Tibial artery (tissue), 4 donors: ENCODE results near the gene MT2A.

Source experiments
- DNase-seq, 2 donors: peaks; one replicate each; pipeline ENCODE4 v3.0.0-alpha.2; 2019
- H3K27ac ChIP-seq, 2 donors: fragments of 200-600 bp; sonication (generic) in 1 of 2; 1 replicate in 1 of 2; 2 replicates in 1 of 2; pipeline ENCODE4 v1.5.1; 2018 to 2019; ENCODE audit warnings: mild to moderate bottlenecking in 1 of 2
- H3K27me3 ChIP-seq, 2 donors: fragments of 200-600 bp; sonication (generic) in 1 of 2; one replicate each; pipeline versions ENCODE4 v1.5.1 to v1.6.0; 2016 to 2019
- H3K36me3 ChIP-seq, 3 donors: fragments of 200-600 bp; sonication (generic) in 2 of 3; one replicate each; pipeline ENCODE4 v1.5.1; 2016 to 2019; ENCODE audit warnings: mild to moderate bottlenecking in 2 of 3
- H3K4me1 ChIP-seq, 4 donors: fragments of 200-600 bp; sonication (generic) in 2 of 4; 1 replicate in 3 of 4; 2 replicates in 1 of 4; pipeline ENCODE4 v1.5.1; 2016 to 2019
- H3K4me3 ChIP-seq, 2 donors: fragments of 200-600 bp; sonication (generic) in 1 of 2; 1 replicate in 1 of 2; 2 replicates in 1 of 2; pipeline ENCODE4 v1.5.1; 2018 to 2019; ENCODE audit warnings: mild to moderate bottlenecking in 2 of 2
- H3K9me3 ChIP-seq, 3 donors: fragments of 200-600 bp; sonication (generic) in 1 of 3; one replicate each; pipeline ENCODE4 v1.5.1; 2016 to 2019
- intact Hi-C: fragments of 100-400 bp; cut with DNase I; formaldehyde crosslinking; loops from one replicate; pipeline ENCODE4 v1.15.0; 2023; ENCODE audit warnings: low total_unique reads
- TF ChIP-seq, protein P1 (sequence below), 2 experiments: fragments of 200-600 bp in 1 of 2; fragments of 450-650 bp in 1 of 2; IDR thresholded peaks; one replicate each; pipeline ENCODE4 v1.5.1; 2017 to 2019; ENCODE audit warnings: antibody characterized with exemption in 2 of 2, mild to moderate bottlenecking in 1 of 2, moderate library complexity in 1 of 2

The MT2A gene

DNA sequence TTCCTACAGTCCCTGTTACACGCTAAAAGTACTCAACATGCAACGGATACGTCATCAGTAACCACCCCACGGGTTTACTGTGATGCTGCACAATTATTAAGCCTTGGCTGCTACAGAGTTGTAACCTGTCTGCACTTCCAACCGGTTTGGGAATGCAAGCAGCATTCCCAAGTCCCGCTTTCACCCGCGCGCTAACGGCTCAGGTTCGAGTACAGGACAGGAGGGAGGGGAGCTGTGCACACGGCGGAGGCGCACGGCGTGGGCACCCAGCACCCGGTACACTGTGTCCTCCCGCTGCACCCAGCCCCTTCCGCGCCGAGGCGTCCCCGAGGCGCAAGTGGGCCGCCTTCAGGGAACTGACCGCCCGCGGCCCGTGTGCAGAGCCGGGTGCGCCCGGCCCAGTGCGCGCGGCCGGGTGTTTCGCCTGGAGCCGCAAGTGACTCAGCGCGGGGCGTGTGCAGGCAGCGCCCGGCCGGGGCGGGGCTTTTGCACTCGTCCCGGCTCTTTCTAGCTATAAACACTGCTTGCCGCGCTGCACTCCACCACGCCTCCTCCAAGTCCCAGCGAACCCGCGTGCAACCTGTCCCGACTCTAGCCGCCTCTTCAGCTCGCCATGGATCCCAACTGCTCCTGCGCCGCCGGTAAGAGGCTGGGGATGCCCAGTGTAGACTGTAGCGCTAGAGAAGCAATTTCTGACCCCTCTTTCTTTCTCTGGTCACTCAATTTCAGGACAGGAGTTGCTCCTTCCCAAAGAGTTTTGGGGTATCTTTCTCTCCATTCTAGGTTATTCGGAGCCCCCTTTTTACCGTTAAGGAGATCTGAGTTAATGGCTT, at the start of gene MT2A:
MT2A (plus strand) TSS at position 542 of the 833 bp plus-strand sequence; CDS start at position 614, 72 bp downstream.
- no peaks in the 10 kb centered on the region for H3K27me3 ChIP-seq
- H3K4me1 ChIP-seq, result peaks cover 0 to 56% (median 47%) of the 10 kb centered on the region in 4 donors
- H3K4me3 ChIP-seq, result peak within 1 kb of the TSS; percentile 65 to 76
- intact Hi-C loops, result loop anchor here (5.0 kb wide), 2 partner anchors 34 to 74 kb away; partner anchors contain the start of gene MT1X
- peak within 1 kb of the TSS; percentile 83 to 85 for H3K27ac ChIP-seq
- H3K36me3 ChIP-seq, result no peaks in the 10 kb centered on the region
- peak; percentile 97 to 98 for DNase-seq
- TF ChIP-seq, protein P1, sequence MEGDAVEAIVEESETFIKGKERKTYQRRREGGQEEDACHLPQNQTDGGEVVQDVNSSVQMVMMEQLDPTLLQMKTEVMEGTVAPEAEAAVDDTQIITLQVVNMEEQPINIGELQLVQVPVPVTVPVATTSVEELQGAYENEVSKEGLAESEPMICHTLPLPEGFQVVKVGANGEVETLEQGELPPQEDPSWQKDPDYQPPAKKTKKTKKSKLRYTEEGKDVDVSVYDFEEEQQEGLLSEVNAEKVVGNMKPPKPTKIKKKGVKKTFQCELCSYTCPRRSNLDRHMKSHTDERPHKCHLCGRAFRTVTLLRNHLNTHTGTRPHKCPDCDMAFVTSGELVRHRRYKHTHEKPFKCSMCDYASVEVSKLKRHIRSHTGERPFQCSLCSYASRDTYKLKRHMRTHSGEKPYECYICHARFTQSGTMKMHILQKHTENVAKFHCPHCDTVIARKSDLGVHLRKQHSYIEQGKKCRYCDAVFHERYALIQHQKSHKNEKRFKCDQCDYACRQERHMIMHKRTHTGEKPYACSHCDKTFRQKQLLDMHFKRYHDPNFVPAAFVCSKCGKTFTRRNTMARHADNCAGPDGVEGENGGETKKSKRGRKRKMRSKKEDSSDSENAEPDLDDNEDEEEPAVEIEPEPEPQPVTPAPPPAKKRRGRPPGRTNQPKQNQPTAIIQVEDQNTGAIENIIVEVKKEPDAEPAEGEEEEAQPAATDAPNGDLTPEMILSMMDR (IDR thresholded peaks at IDR 0.05), result no peak
- no peaks in the 10 kb centered on the region for H3K9me3 ChIP-seq

DNA sequence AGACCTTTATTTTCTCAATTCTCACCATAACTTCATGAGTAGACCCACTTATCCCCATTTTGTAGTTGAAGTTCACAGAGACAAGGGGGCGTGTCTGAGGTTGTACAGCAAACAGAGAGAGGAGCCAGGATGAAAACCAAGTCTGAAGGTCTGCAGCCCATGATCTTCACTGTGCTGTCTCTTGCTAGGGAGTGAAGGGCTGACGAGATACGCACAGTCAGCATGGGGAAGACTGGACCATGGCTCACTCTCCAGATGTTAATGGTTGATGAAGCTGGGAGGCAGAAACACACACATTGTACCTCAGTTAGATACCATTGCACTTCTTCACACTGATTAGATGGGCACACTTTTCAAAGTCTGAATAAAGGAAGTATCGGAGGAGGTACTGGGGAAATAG, 49.3 kb upstream of the MT2A start:
- TF ChIP-seq, protein P1 (IDR thresholded peaks at IDR 0.05), result no peak
- Histone ChIP-seq H3K4me1 (peaks cover 0 to 3% (median 0%) of the 10 kb centered on the region in 4 donors), H3K27ac (no peak overlapping the region), H3K9me3 (no peaks in the 10 kb centered on the region), H3K4me3 (no peak overlapping the region), H3K27me3 (peaks cover 0 to 40% of the 10 kb centered on the region in 2 donors), H3K36me3 (no peaks in the 10 kb centered on the region)
- intact Hi-C loops, result no loop called here
- no peak for DNase-seq

DNA sequence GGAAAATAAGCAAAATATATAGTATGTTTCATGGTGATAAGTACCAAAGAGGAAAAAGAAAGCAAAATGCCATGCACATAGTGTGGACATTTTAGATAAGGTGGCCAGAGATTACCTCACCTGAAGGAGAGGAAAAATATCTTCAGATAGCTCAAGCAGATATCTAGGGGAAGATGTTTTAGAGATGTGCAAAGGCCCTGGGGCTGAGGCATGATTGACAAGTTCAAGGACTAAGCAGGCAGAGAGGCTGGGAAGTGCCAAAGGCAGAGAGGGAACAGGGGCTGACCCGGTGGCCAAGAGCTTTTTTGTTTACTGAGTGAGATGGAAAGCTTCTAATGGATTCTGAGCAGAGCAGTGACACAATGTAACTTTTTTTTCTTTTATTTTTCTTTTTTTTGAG, 47.9 kb upstream of the MT2A start:
- TF ChIP-seq, protein P1 (IDR thresholded peaks at IDR 0.05), result no peak
- DNase-seq, result no peak
- intact Hi-C loops, result no loop called here
- Histone ChIP-seq H3K9me3 (no peaks in the 10 kb centered on the region), H3K27ac (no peak overlapping the region), H3K4me1 (peaks cover 0 to 3% (median 0%) of the 10 kb centered on the region in 4 donors), H3K27me3 (peaks cover 0 to 35% of the 10 kb centered on the region in 2 donors), H3K36me3 (no peaks in the 10 kb centered on the region), H3K4me3 (no peak overlapping the region)

DNA sequence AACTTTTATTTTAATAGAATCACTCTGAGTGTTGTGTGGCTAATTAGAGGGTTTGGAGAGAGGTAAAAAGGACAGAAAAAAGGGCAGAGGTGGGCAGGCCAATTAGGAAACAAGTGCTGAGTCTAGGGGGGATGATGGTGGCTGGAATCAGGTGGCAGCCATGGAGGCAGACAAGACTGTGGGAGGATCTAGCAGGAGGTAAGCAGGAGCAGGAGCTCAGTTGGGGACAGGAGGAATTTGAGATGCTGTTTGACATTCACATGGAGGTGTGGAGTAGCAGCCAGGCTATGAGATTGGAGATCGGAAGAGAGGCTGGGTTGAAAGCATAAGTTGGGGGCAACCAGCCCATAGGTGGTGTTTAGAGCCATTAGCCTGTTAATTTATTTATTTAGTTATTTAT, 47.3 kb upstream of the MT2A start:
- H3K4me3 ChIP-seq, result no peak overlapping the region
- peaks cover 0 to 3% (median 0%) of the 10 kb centered on the region in 4 donors for H3K4me1 ChIP-seq
- no peak overlapping the region for H3K27ac ChIP-seq
- H3K9me3 ChIP-seq, result no peaks in the 10 kb centered on the region
- H3K27me3 ChIP-seq, result peaks cover 0 to 34% of the 10 kb centered on the region in 2 donors
- DNase-seq, result no peak
- no peaks in the 10 kb centered on the region for H3K36me3 ChIP-seq
- TF ChIP-seq, protein P1 (IDR thresholded peaks at IDR 0.05), result no peak
- intact Hi-C loops, result no loop called here

DNA sequence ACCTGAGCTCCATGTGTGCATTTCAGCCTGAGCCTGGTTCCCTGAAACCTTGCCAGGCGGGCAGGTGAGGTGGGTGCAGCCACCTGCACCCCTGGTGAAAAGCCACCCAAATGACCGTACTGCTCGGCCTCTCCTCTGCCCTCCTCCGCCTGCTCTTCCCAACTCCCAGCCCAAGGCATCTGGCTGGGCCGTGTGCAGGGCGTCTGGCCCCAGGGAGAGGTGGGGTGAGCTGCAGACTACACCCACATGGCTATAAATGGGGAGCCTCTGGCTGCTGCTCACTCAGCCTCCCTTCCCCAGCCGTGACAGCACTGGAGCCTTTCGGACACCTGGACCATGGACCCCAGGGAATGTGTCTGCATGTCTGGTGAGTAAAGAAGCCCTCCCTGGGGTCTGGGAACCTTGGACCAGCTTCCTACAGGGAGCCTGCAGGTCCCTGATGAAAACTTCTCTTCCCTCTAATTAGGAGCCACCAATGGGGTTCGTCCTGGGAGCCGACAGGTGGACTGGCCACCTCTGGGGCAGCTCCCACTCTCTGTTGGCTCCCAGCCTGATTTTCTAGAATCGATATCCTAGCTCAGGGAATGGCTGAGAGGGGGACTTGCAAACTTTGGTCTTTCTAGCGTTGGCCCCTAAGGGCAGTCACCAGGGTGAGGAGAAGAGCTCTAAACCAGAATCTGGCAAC, 43.4 kb upstream of the MT2A start, which contains the start of gene MT4:
MT4 (plus strand) TSS at position 281 of the 685 bp plus-strand sequence; CDS start at position 337, 56 bp downstream.
- Histone ChIP-seq H3K9me3 (no peaks in the 10 kb centered on the region), H3K4me3 (no peak within 1 kb of the TSS), H3K4me1 (no peaks in the 10 kb centered on the region), H3K27me3 (peaks cover 0 to 21% of the 10 kb centered on the region in 2 donors), H3K36me3 (no peaks in the 10 kb centered on the region), H3K27ac (no peak within 1 kb of the TSS)
- TF ChIP-seq, protein P1 (IDR thresholded peaks at IDR 0.05), result no peak
- DNase-seq, result peak in 1 of 2 donors; percentile 13
- intact Hi-C loops, result no loop called here
